NCI-H2227 treated with DMSO at 0.1 percent for 48 hours (cell line): ENCODE measurements around the gene CFAP299.

Experiments used
- DNase-seq: peaks from one replicate; lab custom pipeline; 2025; lab: John Stamatoyannopoulos, UW

The CFAP299 gene

DNA sequence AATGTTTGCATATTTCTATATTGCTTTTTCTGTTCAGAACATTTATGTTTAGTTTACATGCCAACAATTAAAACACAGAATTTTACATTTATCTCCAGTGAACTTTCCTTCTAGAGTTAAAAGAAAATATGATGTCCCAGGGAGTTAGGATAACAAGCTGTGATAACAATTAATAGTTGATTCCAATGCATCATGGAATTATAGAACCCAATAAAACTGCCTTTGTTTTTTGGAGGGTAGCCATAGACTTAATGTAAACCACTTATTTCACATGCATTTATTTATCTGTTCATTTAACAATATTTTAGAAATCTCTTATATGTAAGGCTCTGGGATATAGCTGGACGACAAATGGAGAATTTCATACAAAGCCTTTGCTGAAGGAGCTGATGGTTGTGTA is 180.0 kb downstream of the CFAP299 start:
- no peak for DNase-seq

DNA sequence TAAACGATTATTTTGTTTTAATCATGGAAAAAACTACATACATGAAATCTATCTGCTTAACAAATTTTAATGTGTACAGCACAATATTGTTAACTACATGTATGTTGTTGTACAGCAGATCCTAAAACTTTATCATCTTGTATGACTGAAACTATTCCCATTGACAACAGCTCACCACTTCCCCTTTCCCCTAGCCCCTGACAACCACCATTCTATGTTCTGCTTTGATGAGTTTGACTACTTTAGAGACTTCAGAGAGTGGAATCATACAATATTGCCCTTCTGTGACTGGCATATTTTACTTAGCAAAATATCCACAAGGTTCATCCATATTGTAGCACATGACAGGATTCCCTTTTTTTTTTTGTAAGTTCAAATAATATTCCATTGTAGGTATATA is 185.9 kb downstream of the CFAP299 start:
- DNase-seq: no peak

DNA sequence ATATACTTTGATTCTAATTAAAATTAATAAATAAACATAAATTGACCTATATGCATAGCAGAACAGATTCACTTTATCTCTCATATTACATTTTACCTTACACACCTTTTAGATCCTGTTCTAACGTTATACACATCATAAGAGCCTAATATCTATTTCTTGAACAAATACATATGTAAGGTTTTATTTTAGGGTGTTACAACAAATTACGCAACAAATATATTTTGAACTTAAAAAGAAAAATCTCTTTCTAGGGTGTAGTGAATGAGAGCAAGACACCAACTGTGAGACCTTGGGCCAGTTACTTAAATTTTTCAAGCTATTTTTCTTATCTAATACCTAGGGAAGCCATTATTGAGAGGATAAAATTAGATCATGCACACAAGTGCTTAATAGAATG is 191.2 kb downstream of the CFAP299 start:
- no peak for DNase-seq

DNA sequence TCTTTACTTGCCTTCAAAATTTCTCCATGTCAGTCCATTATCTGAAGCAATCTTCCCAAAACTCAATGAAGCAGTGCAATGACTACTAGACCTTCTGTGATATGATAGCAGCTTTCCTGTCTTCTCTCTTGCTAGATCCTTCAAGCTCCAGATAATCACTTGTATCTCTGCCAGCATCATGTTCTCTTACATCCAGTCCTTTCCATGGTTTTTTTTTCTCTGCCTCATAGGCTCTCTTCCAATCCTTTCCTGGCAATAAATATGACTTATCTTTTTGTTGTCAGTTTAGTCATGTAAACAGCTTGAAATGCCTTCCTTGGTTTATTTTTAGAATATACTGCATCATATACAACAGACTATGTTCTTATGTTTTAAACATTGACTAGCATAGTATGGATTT is 193.5 kb downstream of the CFAP299 start:
- DNase-seq: no peak

DNA sequence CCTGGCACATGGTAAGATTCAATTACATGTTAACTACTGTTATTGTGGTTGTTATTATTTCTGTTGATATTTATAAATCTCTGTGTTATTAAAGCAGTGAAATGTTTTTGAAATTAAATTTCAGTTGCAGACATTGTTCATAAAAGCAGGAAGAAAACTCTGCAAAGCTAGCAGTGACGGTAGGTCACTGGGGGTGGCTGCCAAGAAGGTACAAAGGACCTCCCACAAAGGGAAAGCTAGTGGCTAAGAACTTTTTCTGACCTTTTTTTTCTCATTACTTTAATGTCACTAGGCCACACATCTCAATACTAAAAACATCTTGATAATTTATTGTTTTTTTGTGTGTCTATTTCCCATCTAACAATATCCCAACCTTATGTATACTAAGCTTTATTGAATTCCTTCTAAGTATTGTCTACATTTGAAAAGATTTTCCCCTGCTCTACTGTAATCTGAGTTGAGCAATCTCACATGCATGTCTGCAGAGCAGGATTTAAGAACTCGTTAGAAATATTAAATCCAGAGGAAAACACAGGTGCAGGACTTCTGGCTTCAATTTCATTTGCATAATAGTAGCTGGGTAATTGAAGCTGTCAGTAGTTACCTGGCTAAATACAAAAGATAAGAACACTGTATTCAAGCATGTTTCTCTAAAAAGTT is 197.3 kb downstream of the CFAP299 start:
- no peak for DNase-seq

DNA sequence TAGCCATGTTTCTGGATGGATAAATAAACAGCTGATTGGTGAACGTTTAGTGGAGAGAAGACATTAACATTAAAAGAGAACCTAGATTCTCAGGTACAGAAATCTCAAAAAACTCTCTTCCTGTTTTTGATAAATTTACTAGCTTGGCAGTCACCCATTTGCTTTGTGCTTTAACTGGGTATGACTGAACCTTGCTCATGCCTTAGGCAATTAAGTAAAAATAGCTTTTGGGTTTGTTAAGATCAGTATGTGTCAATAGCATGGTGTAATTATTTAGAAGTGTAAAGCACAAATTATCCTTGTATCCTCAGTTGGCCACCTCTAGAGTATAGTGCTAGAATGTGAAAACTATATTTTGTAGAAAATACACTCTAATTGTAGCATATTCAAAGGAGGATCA is 200.0 kb downstream of the CFAP299 start:
- DNase-seq: no peak

DNA sequence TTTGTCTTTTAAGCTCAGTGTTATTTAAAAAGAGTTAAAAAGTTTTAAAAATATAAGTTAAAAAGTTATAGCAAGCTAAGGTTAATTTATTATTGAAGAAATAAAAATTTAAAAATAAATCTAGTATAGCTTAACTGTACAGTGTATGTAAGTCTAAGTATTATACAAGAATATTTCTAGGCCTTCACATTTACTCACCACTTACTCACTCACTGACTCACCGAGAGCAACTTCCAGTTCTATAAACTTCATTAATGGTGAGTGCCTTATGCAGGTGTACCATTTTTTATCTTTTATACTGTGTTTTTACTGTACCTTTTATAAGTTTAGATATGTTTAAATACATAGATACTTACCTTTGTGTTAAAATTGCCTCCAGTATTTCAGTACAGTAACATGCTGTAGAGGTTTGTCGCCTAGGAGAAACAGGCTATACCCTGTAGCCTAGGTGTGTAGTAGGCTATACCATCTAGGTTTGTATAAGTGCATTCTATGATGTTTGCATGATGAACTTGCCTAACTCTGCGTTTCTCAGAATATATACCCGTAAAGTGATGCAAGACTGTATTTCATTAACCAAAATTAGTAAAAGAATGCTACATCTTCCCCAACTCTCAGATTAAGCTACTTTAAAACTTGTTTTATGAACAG is 202.9 kb downstream of the CFAP299 start:
- DNase-seq: no peak

DNA sequence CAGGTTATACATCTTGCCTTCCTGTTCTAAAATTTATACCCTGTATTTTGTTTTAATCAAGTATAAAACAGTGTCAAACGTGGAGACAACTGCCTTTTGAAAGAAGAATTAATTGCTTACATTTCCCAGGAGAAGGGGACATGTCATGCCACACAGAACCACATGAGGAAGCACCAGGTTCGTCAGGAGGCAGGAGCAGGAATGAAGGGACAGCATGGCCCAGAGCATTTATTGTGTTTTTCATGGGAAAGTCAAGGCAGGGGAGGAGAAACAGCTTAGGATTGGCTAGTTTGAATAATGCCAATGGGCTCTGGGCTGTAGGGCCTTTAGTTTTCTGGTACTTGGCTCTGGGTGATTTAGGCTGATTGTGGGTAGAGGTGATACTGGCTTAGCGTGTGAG is 203.7 kb downstream of the CFAP299 start:
- no peak for DNase-seq

DNA sequence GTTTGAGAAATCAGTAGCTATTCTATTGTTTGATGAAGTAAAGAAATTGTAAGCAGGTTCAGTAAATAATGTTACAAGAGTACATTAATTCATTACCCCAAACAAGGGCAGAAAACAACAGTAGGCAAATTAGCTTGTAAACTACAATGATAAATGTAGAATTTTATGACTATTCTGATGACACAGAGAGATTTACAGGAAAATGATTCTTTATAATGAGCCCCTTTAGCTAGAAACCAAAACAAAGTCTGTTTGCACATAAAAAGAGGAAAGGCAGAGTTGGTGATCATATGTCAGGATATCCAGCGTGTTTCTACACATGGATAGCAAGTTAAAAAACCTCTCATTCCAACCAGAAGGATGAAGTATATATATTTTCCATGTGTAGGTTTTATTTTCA is 204.8 kb downstream of the CFAP299 start:
- DNase-seq: no peak

DNA sequence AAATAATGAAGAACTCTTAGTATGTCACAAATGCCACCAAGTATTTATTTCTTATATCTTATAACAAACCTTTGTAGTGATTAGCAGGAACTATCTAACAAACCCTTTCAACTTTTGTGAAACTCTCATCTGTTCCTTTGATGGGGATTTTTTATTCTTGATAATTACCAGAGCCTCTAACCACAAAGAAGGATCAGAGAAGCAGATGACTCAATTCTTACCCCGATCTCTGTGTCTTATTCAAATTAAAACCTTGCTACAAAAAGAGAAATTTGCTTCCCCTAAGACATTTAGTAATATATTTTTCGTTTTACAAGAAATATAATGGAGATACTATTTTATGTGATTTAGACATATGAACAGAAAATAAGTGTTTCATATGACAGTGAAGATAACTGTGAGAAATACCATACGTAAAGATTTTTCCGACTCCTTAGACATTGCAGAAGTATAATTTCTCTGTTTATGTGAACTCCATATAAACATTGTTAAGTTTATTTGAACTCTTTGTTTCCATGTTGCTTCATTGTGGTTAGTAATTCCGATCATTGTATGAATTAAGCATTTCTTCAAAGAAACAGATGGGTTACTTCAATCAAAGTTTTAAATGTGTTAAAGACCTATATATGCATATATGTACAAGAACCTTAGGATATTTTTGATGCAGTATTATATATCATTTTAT is 205.4 kb downstream of the CFAP299 start:
- DNase-seq: no peak

DNA sequence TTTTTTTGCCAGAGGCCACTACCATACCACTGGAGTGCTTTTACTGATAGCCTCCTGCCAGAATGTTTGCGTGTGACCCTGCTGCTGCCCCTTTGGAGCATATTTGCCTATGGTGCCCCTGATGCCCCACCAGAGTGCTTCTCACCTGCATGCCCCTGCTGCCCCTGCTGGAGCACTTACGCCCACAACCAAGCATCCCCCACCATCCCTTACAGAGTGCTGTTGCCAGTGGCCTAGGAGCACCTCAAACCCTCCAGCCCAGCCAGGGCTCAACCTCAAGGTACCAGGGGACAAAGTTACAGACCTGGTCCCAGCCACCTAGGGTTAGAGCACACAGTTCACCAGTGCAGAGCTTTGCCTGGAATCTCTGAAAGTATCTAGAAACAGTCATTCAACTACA is 207.2 kb downstream of the CFAP299 start:
- DNase-seq: no peak

DNA sequence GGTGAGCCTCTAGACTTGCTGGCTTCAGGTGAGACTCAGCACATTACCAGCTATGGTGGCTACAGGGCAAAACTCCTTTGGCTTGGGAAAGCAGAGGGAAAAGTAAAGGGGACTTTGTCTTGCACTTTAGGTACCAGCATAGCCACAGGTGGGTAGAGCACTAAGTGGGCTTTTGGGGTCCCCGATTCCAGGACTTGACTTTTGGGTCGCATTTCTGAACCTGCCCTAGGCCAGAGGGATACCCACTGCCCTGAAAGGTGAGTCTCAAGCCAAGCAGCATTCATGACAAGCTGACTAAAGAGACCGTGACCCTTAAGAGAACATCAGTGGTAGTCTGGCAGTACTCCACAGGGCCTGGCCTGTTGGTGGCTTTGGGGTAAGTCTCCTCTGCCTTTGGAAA is 224.8 kb downstream of the CFAP299 start:
- no peak for DNase-seq

DNA sequence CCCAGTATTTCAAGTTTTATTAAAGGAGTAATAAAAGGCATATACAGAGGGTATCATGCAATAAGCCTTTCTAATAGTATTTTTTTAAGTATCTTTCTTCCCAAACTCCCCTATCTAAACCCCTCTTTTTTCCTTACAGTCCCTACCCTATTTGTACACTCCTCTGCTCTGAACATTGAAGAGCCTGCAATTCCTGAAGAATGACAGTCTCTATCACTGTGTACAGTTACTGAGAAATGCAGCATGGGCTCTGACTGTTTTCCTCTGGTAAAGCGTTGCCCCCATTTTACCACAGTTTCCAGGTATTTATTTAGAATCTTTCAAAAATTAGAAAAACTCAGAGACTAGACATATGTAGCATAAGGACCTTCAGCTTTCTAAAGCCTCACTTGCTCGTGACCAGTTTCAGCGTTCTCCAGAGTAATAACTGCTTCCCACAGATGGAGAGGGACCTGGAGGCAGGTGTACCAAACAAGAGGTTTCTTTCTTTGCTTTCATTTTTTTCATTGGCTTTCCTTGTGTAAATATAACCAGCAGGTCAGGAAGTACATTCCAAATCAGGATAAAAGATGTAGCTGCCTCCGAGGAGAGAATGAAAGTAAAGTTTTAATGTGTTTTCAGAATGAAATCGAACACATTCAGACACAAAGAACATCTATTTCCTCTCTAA is 230.8 kb downstream of the CFAP299 start:
- no peak for DNase-seq

DNA sequence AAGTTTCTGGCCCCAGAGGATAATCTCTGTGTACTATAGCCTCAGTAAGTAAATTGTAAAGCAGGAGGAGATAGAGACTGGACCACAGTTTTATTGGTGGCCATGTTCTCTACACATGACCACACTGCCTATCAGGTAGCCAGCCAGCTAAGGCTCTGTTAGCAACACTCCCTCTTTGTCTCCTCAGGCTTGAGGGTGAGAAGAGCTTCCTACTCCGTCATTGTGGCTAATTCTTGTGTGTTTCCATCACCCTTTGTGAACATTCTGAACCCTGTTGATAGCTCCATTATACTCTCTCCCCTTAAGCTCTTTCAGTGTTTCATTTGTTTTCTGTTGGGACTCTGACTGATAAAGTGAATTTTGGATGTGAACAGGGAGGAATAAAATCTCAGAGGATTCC is 233.4 kb downstream of the CFAP299 start:
- DNase-seq: no peak

DNA sequence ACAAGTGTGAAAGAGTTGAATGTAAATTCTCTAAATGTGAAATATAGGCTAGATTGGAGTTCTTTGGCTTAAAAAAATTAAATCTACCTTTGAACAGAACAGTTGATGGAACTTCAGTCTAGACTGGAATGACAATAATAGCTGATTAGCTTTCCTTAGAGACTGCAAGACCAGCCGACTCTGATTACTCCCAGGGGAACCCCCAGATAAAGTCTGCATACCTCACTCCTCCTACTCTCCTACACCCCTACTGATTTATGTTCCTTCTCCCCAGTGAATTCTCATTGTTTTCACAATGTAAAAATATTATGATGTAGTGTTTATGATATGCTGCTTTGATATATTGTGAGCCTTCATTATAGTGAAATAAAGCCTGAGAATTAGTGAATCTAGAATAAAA is 241.3 kb downstream of the CFAP299 start:
- no peak for DNase-seq

DNA sequence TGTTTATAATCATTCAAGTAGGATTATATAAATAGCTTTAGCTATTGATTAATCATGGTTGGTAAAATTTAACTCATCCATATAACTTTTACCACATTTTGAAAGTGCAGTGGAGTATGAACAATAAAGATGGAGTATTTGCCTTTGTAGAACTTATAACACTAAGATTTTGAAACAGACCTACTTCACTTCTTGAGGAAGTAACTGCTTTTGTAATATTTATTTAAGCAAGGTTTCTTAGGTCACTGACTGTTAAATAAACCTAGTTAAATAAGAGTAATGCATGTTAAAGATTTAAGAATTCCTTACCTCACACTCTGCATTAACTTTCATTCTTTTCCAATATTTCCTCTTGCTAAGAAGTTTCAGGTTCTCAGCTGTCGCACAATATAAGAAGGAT is 242.5 kb downstream of the CFAP299 start:
- no peak for DNase-seq

DNA sequence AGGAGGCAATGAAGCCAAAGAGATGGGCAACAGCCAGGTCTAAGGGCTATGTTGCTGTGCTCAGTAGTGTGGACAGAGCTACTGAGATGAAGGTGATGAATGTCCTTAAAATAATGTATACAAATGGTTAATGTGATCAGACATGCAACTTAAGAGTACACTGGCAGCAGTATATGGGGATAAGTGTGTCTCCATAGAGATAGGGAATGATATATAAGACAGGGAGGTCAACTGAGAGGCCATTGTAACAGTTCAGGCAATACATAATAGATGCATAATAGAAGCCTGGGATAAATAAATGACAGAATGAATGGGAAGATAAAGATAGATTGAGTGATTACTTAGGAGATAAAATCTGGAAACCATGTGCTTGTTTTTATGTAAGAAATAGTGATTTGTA is 250.0 kb downstream of the CFAP299 start:
- no peak for DNase-seq

DNA sequence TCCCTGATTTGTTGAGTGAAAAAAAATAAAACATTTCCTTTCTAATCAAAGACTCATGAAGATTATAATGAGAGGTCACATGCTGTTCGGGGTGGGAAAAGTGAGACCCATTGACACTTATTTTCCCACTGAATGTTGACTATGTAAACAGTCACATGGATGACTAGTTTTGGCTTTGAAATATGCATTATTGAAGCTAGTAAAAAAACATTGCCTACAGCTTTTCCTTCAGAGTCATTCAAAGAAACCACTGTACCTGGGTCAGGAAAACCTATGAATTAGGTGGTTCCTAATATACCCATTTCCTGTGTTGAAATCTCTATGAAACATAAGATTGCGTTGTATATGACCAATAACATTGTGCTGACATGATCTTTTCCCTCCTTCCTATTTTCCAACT is 251.2 kb downstream of the CFAP299 start:
- DNase-seq: no peak

DNA sequence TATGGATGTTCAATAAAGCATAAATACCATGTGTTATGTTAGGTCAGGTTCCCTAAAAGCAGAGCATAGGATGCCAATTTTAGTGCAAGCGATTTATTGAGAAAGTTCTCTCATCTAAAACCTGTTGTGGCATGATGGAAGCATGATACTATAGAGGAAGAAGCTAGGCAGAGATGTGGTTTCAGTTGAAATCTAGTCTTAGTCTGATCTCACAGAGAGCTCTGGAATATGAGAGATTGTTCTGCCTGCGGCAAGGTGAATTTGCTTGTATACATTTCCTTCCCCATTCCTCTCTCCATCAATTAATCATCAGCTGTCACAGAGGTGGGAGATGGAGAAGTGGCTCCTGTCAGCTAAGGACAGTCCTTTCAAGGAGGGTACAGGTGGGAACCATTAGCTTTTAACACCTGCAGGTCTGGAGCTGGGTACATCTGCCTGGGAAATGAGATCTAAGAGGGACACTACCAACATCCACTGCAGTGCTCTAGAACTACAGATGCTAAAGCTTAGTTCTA is 252.4 kb downstream of the CFAP299 start:
- DNase-seq: no peak

DNA sequence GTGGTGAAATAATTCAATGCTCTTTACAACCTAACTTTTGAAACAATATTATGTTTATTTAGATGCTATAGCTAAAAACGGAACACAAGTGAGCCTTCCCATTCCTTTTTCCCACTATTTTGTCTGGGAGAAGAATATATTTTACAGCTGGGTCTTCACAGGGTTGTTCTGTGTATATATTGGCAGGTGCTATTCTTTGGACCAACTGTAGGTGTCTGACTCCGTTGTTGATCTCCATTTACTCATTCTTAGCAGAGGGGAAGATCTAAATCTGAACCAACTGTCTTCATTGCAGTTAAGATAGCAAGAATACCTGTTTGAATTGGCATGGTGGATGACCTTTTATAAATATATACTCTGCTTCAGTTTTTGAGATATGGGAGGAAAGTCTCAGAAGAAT is 257.4 kb downstream of the CFAP299 start:
- no peak for DNase-seq

DNA sequence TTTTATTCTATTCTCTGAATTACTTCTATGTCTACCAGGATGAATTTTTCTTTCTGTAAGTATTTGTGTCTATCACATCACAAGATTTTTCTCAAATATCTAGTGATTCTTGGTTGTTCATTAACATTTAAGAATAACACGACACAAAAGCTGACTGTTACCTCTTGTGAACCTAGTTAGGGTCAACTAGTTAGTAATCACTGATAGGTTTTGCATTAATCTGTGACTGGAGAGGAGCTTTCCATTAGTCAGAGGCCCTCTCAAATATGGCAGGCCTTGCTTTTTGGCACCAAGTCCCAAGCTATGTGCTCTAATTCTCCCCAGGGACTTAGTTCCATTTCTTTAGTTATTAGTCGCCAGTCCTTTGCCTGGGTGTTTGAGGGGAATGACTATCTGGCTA is 259.2 kb downstream of the CFAP299 start:
- no peak for DNase-seq

DNA sequence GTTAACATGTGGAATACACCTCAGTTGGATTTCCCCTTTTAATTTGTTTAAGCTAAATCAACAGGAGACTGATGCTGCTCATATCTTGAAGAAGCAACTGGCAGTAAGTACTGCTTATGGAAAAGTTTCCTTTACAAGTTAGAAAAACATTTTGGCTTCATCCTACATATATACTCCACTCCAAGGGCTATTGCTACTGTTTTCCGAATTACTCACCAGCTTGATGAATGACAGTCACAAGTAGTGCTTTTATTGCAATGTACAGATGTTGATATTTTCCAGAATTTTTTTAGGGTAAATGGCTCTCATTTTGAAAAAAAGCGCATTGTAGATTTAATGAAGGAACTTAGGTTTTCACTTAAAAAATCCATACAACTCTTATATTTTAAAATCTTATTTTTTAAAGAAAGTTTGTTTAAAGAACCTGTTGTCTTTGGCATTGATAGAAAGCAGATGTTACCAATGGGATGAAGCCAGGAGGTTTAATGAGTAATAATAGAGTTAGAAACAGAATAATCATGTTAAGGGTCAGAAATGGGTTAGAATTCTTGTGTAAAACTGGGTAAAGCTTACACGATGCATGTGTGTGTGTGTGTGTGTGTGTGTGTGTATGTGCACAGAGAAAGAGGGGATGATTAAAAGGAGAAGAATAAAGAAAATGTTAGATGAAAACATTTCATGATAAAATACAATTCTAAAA is 272.9 kb downstream of the CFAP299 start:
- no peak for DNase-seq
